ENCODE measurements around the gene KRT76. TPM values are rescaled to one million over a fixed set of nuclear protein-coding genes. Genes with fewer than 3 reads are reported as not detected.

KRT76 gene
- polyA plus RNA-seq, 1 donor (not counting 4 experiments of a cell fraction or from before 2014, with no cell fraction given), result not detected

DNA sequence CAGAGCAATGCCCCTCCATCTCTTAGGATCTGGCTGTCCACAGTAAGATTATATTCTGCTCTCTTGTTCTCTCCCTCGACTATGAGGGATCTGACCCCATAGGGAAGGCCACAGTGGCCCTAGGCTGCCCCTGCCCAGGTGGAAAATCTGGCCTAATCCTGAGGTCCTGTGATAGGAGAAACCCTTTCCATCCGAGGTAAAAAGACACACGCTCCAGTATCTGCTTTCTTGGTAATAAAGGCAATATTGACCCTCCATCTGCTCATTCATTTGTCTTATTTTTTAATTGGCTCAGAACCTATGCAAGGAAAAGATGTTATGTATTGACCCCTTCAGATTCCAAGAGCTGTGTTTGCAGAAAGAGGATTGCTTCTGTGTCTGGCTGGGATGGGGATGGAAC lies 9.7 kb downstream of the KRT76 start:
- Histone ChIP-seq H2AFZ (ENCODE audit: control insufficient read depth, low read length) (no peak overlapping the region), H4K20me1 (ENCODE audit: control insufficient read depth, extremely low read depth, insufficient read depth, low read length) (no peaks in the 10 kb centered on the region), H3K9me3 (ENCODE audit: control insufficient read depth, low read depth, low read length) (no peaks in the 10 kb centered on the region), H3K9ac (ENCODE audit: control insufficient read depth, extremely low read depth, insufficient read depth, low read length) (no peak overlapping the region), H3K9me1 (ENCODE audit: control insufficient read depth, extremely low read depth, insufficient read depth, low read length) (no peaks in the 10 kb centered on the region), H3K4me1 (ENCODE audit: control insufficient read depth, extremely low read depth, insufficient read depth, low read length) (no peaks in the 10 kb centered on the region), H3K79me2 (ENCODE audit: control insufficient read depth, insufficient read depth, low read length) (no peaks in the 10 kb centered on the region), H3K27me3 (ENCODE audit: control insufficient read depth, extremely low read depth, insufficient read depth, low read length) (peaks cover 40% of the 10 kb centered on the region), H3K4me2 (ENCODE audit: control insufficient read depth, extremely low read depth, insufficient read depth, low read depth, low read length) (no peak overlapping the region), H3K27ac (ENCODE audit: control insufficient read depth, insufficient read depth, low read length) (no peak overlapping the region), H3K36me3 (ENCODE audit: control insufficient read depth in 2 of 2, extremely low read depth in 1 of 2, insufficient read depth in 2 of 2, low read length in 2 of 2) (no peaks in the 10 kb centered on the region), H3K4me3 (ENCODE audit: control insufficient read depth in 2 of 3, extremely low read depth in 1 of 3, insufficient read depth in 2 of 3, low read depth in 1 of 3, low read length in 3 of 3) (no peak overlapping the region)
- FAIRE-seq, result no peak
- dilution Hi-C loops (cut with MboI; ENCODE audit: extremely low pct_ligation_motif_present, low sequenced_read_pairs), result no loop called here
- no peak for DNase-seq (ENCODE audit: low read depth, low spot score)
- no peak for TF ChIP-seq EZH2 (IDR thresholded peaks at IDR 0.05; ENCODE audit: low read length)
- TF ChIP-seq, protein P1, sequence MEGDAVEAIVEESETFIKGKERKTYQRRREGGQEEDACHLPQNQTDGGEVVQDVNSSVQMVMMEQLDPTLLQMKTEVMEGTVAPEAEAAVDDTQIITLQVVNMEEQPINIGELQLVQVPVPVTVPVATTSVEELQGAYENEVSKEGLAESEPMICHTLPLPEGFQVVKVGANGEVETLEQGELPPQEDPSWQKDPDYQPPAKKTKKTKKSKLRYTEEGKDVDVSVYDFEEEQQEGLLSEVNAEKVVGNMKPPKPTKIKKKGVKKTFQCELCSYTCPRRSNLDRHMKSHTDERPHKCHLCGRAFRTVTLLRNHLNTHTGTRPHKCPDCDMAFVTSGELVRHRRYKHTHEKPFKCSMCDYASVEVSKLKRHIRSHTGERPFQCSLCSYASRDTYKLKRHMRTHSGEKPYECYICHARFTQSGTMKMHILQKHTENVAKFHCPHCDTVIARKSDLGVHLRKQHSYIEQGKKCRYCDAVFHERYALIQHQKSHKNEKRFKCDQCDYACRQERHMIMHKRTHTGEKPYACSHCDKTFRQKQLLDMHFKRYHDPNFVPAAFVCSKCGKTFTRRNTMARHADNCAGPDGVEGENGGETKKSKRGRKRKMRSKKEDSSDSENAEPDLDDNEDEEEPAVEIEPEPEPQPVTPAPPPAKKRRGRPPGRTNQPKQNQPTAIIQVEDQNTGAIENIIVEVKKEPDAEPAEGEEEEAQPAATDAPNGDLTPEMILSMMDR (optimal IDR thresholded peaks at IDR 0.05 in 1 of 3, IDR thresholded peaks at IDR 0.05 in 1 of 3, conservative IDR thresholded peaks at IDR 0.05 in 1 of 3; ENCODE audit: extremely low read depth in 1 of 3, insufficient read depth in 2 of 3, low read length in 3 of 3), result no peak

DNA sequence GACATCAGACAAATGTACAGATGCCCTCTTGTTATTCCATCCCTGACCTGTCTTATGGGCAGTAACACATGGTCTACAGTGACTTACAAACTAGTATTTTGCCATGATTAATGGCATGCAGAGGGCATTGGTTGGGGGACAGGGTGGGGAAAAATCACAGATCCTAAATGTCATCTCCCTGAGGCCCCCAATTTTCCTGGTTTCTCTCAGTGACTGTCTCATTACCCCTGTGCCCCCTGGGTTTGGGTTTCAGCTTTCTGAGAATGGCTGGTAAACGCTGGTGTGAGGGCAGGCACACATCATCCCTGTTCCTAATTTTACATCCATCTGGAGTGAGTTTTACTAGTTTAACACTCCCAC lies 10.1 kb downstream of the KRT76 start:
- no peaks in the 10 kb centered on the region for H3K4me1 ChIP-seq (ENCODE audit: control insufficient read depth, extremely low read depth, insufficient read depth, low read length)
- no peak overlapping the region for H3K4me2 ChIP-seq (ENCODE audit: control insufficient read depth, extremely low read depth, insufficient read depth, low read depth, low read length)
- H3K9me1 ChIP-seq (ENCODE audit: control insufficient read depth, extremely low read depth, insufficient read depth, low read length), result no peaks in the 10 kb centered on the region
- H3K9ac ChIP-seq (ENCODE audit: control insufficient read depth, extremely low read depth, insufficient read depth, low read length), result no peak overlapping the region
- no peak for DNase-seq (ENCODE audit: low read depth, low spot score)
- H3K27ac ChIP-seq (ENCODE audit: control insufficient read depth, insufficient read depth, low read length), result no peak overlapping the region
- no peak for TF ChIP-seq EZH2 (IDR thresholded peaks at IDR 0.05; ENCODE audit: low read length)
- TF ChIP-seq, protein P1 (optimal IDR thresholded peaks at IDR 0.05 in 1 of 3, IDR thresholded peaks at IDR 0.05 in 1 of 3, conservative IDR thresholded peaks at IDR 0.05 in 1 of 3; ENCODE audit: extremely low read depth in 1 of 3, insufficient read depth in 2 of 3, low read length in 3 of 3), result no peak
- no peaks in the 10 kb centered on the region for H3K79me2 ChIP-seq (ENCODE audit: control insufficient read depth, insufficient read depth, low read length)
- H3K4me3 ChIP-seq (ENCODE audit: control insufficient read depth in 2 of 3, extremely low read depth in 1 of 3, insufficient read depth in 2 of 3, low read depth in 1 of 3, low read length in 3 of 3), result no peak overlapping the region
- no peak for FAIRE-seq
- H4K20me1 ChIP-seq (ENCODE audit: control insufficient read depth, extremely low read depth, insufficient read depth, low read length), result no peaks in the 10 kb centered on the region
- dilution Hi-C loops (cut with MboI; ENCODE audit: extremely low pct_ligation_motif_present, low sequenced_read_pairs), result no loop called here
- no peak overlapping the region for H2AFZ ChIP-seq (ENCODE audit: control insufficient read depth, low read length)
- H3K9me3 ChIP-seq (ENCODE audit: control insufficient read depth, low read depth, low read length), result no peaks in the 10 kb centered on the region
- H3K27me3 ChIP-seq (ENCODE audit: control insufficient read depth, extremely low read depth, insufficient read depth, low read length), result peaks cover 35% of the 10 kb centered on the region
- no peaks in the 10 kb centered on the region for H3K36me3 ChIP-seq (ENCODE audit: control insufficient read depth in 2 of 2, extremely low read depth in 1 of 2, insufficient read depth in 2 of 2, low read length in 2 of 2)
